Small intestine (tissue), 16 donors: ENCODE results near the gene MAGEL2. TPM values are rescaled to one million over a fixed set of nuclear protein-coding genes. Genes with fewer than 3 reads are reported as not detected.

Experiments used
- DNase-seq, 2 donors: peaks; one replicate each; pipeline versions ENCODE4 v3.0.0 to v3.0.0-alpha.2; 2013
- FAIRE-seq: peaks from 2 replicates; lab custom pipeline; 2012; peaks lifted over from hg19 to GRCh38; lab: Jason Lieb, UNC
- H3K27ac ChIP-seq, 3 donors: one replicate each; pipeline ENCODE4 v1.5.1; 2013; ENCODE audit warnings: low read length in 2 of 3, mild to moderate bottlenecking in 2 of 3, control low read depth in 1 of 3, inconsistent platforms in 1 of 3, low read depth in 1 of 3, moderate library complexity in 1 of 3
- H3K27me3 ChIP-seq, 3 donors: one replicate each; pipeline ENCODE4 v1.6.1; 2013; ENCODE audit warnings: low read length in 3 of 3, inconsistent platforms in 1 of 3; ENCODE audit not compliant: control insufficient read depth in 3 of 3, insufficient read depth in 3 of 3
- H3K36me3 ChIP-seq, 3 donors: one replicate each; pipeline ENCODE4 v1.6.1; 2013; ENCODE audit warnings: low read length in 3 of 3, inconsistent platforms in 1 of 3, low read depth in 1 of 3, mild to moderate bottlenecking in 1 of 3, moderate library complexity in 1 of 3; ENCODE audit not compliant: control insufficient read depth in 3 of 3, insufficient read depth in 2 of 3
- H3K4me1 ChIP-seq, 3 donors: one replicate each; pipeline ENCODE4 v1.6.1; 2013; ENCODE audit warnings: low read length in 2 of 3, inconsistent platforms in 1 of 3, low read depth in 1 of 3, mild to moderate bottlenecking in 1 of 3, moderate library complexity in 1 of 3; ENCODE audit not compliant: control insufficient read depth in 3 of 3, insufficient read depth in 2 of 3
- H3K4me3 ChIP-seq, 3 donors: one replicate each; pipeline ENCODE4 v1.5.1; 2013; ENCODE audit warnings: low read length in 3 of 3, control low read depth in 1 of 3, inconsistent platforms in 1 of 3, low read depth in 1 of 3, mild to moderate bottlenecking in 1 of 3, moderate library complexity in 1 of 3
- H3K9me3 ChIP-seq, 2 donors: one replicate each; pipeline ENCODE4 v1.6.1; 2013; ENCODE audit warnings: low read depth in 1 of 2, low read length in 1 of 2; ENCODE audit not compliant: control insufficient read depth in 2 of 2, insufficient read depth in 1 of 2
- WGBS, 3 donors: extraction: QIAGEN DNeasy Blood & Tissue Kit; methylation state at CpG; one replicate each; pipeline ENCODE4 v1.1.7; 2013; 5-methylcytosine and 5-hydroxymethylcytosine counted together
- long read RNA-seq, 10 donors: transcript quantifications; one replicate each; lab custom pipeline, GENCODE V29; 2026
- polyA plus RNA-seq, 4 donors: library from polyadenylated mRNA; stranded (reverse) in 3 of 4; unstranded in 1 of 4; fragments of 200-250 nt in 3 of 4; fragments of 120-200 nt in 1 of 4; gene quantifications; one replicate each; pipeline versions ENCODE4 v1.2.1 to v1.2.3, GENCODE V29; 2013
- donor health status: healthy with polysubstance abuse.
- donor health status: control.
- donor health status: control.
- donor health status: Bipolar disorder and iron deficiency.
- donor health status: healthy.

Gene MAGEL2
- 1 to 10 TPM in 1 of 4 donors, under 1 TPM in 1, not detected in 2; 0.15 to 2.2 TPM for polyA plus RNA-seq
- long read RNA-seq, donor 1, result 0 reads
- long read RNA-seq, donor 2, result 0 reads
- long read RNA-seq, donor 3, full-length matches to known transcripts, result 3 of 3 reads
- long read RNA-seq, donor 3, partial matches to known transcripts, result 0 of 3 reads
- long read RNA-seq, donor 3, other reads (novel, unspliced or antisense), result 0 of 3 reads
- long read RNA-seq, donor 4, full-length matches to known transcripts, result 1 of 1 reads
- long read RNA-seq, donor 4, partial matches to known transcripts, result 0 of 1 reads
- long read RNA-seq, donor 4, other reads (novel, unspliced or antisense), result 0 of 1 reads
- long read RNA-seq, donor 5, result 0 reads
- long read RNA-seq, donor 6, full-length matches to known transcripts, result 1 of 1 reads
- long read RNA-seq, donor 6, partial matches to known transcripts, result 0 of 1 reads
- long read RNA-seq, donor 6, other reads (novel, unspliced or antisense), result 0 of 1 reads
- long read RNA-seq, donor 7, result 0 reads
- long read RNA-seq, donor 8, result 0 reads
- long read RNA-seq, donor 9, full-length matches to known transcripts, result 2 of 2 reads
- long read RNA-seq, donor 9, partial matches to known transcripts, result 0 of 2 reads
- long read RNA-seq, donor 9, other reads (novel, unspliced or antisense), result 0 of 2 reads
- long read RNA-seq, donor 10, full-length matches to known transcripts, result 6 of 6 reads
- long read RNA-seq, donor 10, partial matches to known transcripts, result 0 of 6 reads
- long read RNA-seq, donor 10, other reads (novel, unspliced or antisense), result 0 of 6 reads

DNA sequence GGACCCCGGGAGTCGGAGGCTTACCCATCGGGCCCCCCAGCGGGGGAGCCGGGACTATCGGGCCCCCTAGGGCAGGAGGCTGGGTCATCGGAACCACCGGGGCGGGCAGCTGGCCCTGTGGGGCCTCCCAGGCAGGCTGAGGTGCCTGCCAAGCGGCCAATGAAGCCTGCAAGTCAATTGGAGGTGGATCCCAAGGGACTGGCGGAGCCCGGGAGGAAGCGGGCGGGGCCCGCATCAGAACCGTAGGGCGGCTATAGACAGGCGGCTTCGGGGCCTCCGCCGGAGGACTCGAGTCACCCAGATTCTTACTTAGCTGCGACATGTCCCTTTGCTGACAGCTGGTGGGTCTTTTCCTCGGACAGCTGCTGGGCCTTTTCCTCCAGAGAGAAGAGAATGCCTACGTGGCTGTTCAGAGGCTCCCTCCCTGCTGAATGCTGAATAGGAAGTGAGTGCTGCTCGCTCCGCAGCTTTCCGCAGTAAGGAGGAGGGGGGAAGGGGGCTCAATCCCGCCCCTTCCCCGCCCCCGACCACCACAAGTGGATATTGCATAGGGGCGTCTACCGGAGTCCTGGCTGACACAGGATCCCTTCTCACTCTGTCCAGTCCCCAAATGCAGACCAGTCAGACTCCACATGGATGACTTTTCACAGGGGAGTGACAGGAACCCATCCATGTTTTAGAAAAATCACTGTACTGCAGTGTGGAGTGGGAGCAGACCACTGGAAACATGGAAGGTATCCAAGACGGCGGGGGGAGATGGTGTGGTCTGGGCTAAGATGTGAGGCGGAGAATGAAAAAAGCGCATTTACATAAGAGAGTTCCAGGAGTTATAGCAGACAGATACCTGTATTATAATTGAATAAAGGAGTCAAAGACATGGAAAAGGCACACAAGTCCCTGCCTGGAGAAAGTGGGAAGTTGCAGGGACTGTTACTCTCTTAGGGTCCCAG, at the start of gene MAGEL2:
Gene MAGEL2 (minus strand): TSS at position 447 of the 950 bp plus-strand sequence. CDS start 125 bp downstream, at position 322.
- peak within 1 kb of the TSS in 1 of 3 donors; percentile 50 for H3K4me3 ChIP-seq
- DNase-seq (peak in 1 of 2 donors; percentile 50), FAIRE-seq (no peak)
- no peak within 1 kb of the TSS for H3K27ac ChIP-seq
- H3K27me3 ChIP-seq, result no peaks in the 10 kb centered on the region
- no peaks in the 10 kb centered on the region for H3K4me1 ChIP-seq
- no peaks in the 10 kb centered on the region for H3K36me3 ChIP-seq
- H3K9me3 ChIP-seq, result peaks cover 0 to 10% of the 10 kb centered on the region in 2 donors
- 51 to 60% (median 56%) methylated on average over 28 to 37 of the region's 37 CpGs for WGBS, 3 donors

GRCh38 chr15:23695282-23695681, 47.6 kb upstream of the MAGEL2 start:
- FAIRE-seq (no peak), DNase-seq (peak; percentile 31 to 69)
- Histone ChIP-seq H3K36me3 (no peaks in the 10 kb centered on the region), H3K4me3 (no peak overlapping the region), H3K27me3 (no peaks in the 10 kb centered on the region), H3K27ac (no peak overlapping the region), H3K9me3 (peaks cover 0 to 41% of the 10 kb centered on the region in 2 donors), H3K4me1 (peaks cover 0 to 7% (median 0%) of the 10 kb centered on the region in 3 donors)
- 39 to 55% (median 44%) methylated on average over 2 of the region's 2 CpGs for WGBS, 3 donors

DNA sequence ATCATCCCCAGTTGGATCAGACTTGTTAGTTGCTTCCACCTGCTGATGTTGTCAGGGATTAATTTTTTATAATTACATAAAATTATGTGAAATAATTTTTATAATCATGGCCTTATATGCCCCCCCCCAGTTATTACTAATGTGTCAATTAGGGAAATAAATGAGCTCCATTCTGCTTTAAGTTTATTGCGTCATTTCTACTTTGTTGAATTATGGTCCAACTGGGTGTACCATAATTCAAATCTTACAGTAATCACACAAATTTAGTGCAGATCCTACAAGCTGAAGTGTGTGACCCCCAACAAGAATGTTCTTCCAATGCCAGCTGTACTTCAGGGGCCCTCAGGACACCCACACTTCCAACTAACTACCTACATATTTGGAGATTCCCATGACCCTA, 46.9 kb upstream of the MAGEL2 start:
- Histone ChIP-seq H3K9me3 (peaks cover 0 to 41% of the 10 kb centered on the region in 2 donors), H3K36me3 (no peaks in the 10 kb centered on the region), H3K4me3 (no peak overlapping the region), H3K27ac (peak overlapping the region in 1 of 3 donors; percentile 33), H3K4me1 (peaks cover 0 to 13% (median 0%) of the 10 kb centered on the region in 3 donors), H3K27me3 (no peaks in the 10 kb centered on the region)
- FAIRE-seq (no peak), DNase-seq (no peak)
- WGBS, 3 donors, result 71 to 94% (median 88%) methylated on average over 1 of the region's 1 CpG

GRCh38 chr15:23690450-23690852, 42.8 kb upstream of the MAGEL2 start:
- 55 to 77% (median 73%) methylated on average over 5 of the region's 5 CpGs for WGBS, 3 donors
- Histone ChIP-seq H3K27ac (peak overlapping the region in 2 of 3 donors; percentile 36 to 65), H3K36me3 (peaks cover 0 to 3% (median 0%) of the 10 kb centered on the region in 3 donors), H3K4me1 (peaks cover 0 to 16% (median 0%) of the 10 kb centered on the region in 3 donors), H3K9me3 (peaks cover 0 to 34% of the 10 kb centered on the region in 2 donors), H3K27me3 (no peaks in the 10 kb centered on the region), H3K4me3 (no peak overlapping the region)
- DNase-seq (peak in 1 of 2 donors; percentile 87), FAIRE-seq (no peak)

DNA sequence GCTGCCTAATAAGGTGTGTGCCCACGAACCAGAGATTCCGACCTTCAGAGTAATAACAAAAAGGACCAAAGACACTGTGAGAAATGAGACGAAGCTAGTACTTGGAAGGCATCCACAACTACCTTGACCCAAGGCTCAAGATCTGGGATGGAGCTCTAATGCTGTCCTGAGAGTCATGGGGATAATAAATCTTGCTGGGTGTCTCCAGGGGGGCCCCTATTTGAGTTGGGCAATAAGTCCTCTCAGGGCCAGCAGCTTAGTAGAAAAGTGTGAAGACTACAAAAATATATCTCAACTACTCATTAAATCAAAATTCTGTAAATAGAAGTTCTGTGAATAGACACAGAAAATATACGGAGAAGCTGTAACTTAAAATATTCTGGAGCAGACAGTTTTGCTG, 42.3 kb upstream of the MAGEL2 start:
- peak overlapping the region in 2 of 3 donors; percentile 36 to 65 for H3K27ac ChIP-seq
- H3K4me3 ChIP-seq, result no peak overlapping the region
- H3K27me3 ChIP-seq, result no peaks in the 10 kb centered on the region
- DNase-seq (no peak), FAIRE-seq (no peak)
- peaks cover 0 to 31% of the 10 kb centered on the region in 2 donors for H3K9me3 ChIP-seq
- H3K4me1 ChIP-seq, result peaks cover 0 to 16% (median 0%) of the 10 kb centered on the region in 3 donors
- WGBS, 3 donors, result 78 to 87% (median 79%) methylated on average over 4 of the region's 4 CpGs
- H3K36me3 ChIP-seq, result peaks cover 0 to 3% (median 0%) of the 10 kb centered on the region in 3 donors

- Histone ChIP-seq H3K27ac (peak within 1 kb of the TSS; percentile 16 to 60 (median 36)), H3K27me3 (no peaks in the 10 kb centered on the region), H3K4me1 (peaks cover 0 to 16% (median 0%) of the 10 kb centered on the region in 3 donors), H3K4me3 (peak within 1 kb of the TSS; percentile 26 to 62 (median 59)), H3K9me3 (peaks cover 0 to 14% of the 10 kb centered on the region in 2 donors), H3K36me3 (peaks cover 0 to 3% (median 0%) of the 10 kb centered on the region in 3 donors)
- 32 to 44% (median 40%) methylated on average over 24 to 38 of the region's 38 CpGs for WGBS, 3 donors
- FAIRE-seq (no peak), DNase-seq (peak; percentile 39 to 83)
Measured at GRCh38 chr15:23687143-23687470, 39.4 kb upstream of the MAGEL2 start, which contains the start of gene NDN. TSS of gene NDN (minus strand) at chr15:23687305. CDS start at chr15:23687217, 88 bp downstream.

- peak in 1 of 2 donors; percentile 39 for DNase-seq
- Histone ChIP-seq H3K27me3 (no peaks in the 10 kb centered on the region), H3K9me3 (peaks cover 0 to 12% of the 10 kb centered on the region in 2 donors), H3K4me1 (peaks cover 0 to 16% (median 0%) of the 10 kb centered on the region in 3 donors), H3K36me3 (peaks cover 0 to 3% (median 0%) of the 10 kb centered on the region in 3 donors), H3K27ac (peak overlapping the region; percentile 16 to 60 (median 36)), H3K4me3 (peak overlapping the region; percentile 26 to 62 (median 59))
- 39 to 47% (median 44%) methylated on average over 50 to 57 of the region's 57 CpGs for WGBS, 3 donors
- no peak for FAIRE-seq
Measured at GRCh38 chr15:23686466-23687142, 38.9 kb upstream of the MAGEL2 start.
